Type B pancreatic cell (in vitro differentiated cells): ENCODE data around the gene NAA40. TPM values are rescaled to one million over a fixed set of nuclear protein-coding genes. Genes with fewer than 3 reads are reported as not detected.

Source experiments
- DNase-seq: peaks from one replicate; pipeline ENCODE4 v3.0.0; 2021; ENCODE audit warnings: mixed read lengths; ENCODE audit not compliant: unreplicated experiment; ENCODE audit errors: extremely low spot score
- H3K27ac Mint-ChIP-seq: 2 replicates; pipeline ENCODE4 v1.8.0; 2021; ENCODE audit warnings: mild to moderate bottlenecking, mixed read lengths
- H3K27me3 Mint-ChIP-seq: 2 replicates; pipeline ENCODE4 v1.8.0; 2021; ENCODE audit warnings: mixed read lengths
- H3K36me3 Mint-ChIP-seq: 2 replicates; pipeline ENCODE4 v1.8.0; 2021; ENCODE audit warnings: mixed read lengths
- H3K4me1 Mint-ChIP-seq: one replicate; pipeline ENCODE4 v1.8.0; 2021; ENCODE audit warnings: mixed read lengths; ENCODE audit not compliant: unreplicated experiment
- H3K4me3 Mint-ChIP-seq: 2 replicates; pipeline ENCODE4 v1.8.0; 2021; ENCODE audit warnings: mild to moderate bottlenecking, mixed read lengths
- H3K9me3 Mint-ChIP-seq: 2 replicates; pipeline ENCODE4 v1.8.0; 2021; ENCODE audit warnings: mixed read lengths
- total RNA-seq: library from RNA; stranded (reverse); gene quantifications from 2 replicates; pipeline ENCODE4 v1.2.1, GENCODE V29; 2021; ENCODE audit warnings: low replicate concordance
- TF ChIP-seq, protein P1 (sequence below): fragments of 200-600 bp; sonication (generic); conservative IDR thresholded peaks from 2 replicates; pipeline ENCODE4 v1.5.0; 2021; ENCODE audit warnings: antibody characterized with exemption, mild to moderate bottlenecking

The NAA40 gene
- total RNA-seq, 1 donor from 2014 or later: 51.2 TPM

DNA sequence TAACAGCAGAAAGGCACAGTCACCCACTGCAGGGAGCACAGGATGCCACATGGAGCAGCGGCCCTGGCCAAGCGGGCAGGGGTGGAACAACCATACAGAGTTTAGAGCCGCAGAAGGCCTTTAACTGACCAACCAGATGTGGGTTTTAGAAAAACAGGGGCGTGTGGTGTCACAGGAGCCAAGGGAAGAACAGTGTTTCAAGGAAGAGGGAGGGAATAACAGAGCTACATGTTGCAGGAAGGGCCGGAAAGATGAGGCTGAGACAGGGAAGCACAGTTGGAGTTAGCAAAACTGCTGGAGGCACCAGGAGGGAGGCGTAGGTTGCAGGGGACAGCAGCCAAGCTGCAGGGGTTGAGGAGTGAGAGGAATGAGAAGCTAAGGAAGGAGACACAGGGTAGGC lies 7.8 kb upstream of the NAA40 start:
- Mint-ChIP-seq H3K4me1 (peaks cover 13% of the 10 kb centered on the region), H3K27me3 (no peaks in the 10 kb centered on the region), H3K27ac (no peak overlapping the region), H3K9me3 (no peaks in the 10 kb centered on the region), H3K4me3 (peak overlapping the region; percentile 30), H3K36me3 (no peaks in the 10 kb centered on the region)
- TF ChIP-seq, protein P1, sequence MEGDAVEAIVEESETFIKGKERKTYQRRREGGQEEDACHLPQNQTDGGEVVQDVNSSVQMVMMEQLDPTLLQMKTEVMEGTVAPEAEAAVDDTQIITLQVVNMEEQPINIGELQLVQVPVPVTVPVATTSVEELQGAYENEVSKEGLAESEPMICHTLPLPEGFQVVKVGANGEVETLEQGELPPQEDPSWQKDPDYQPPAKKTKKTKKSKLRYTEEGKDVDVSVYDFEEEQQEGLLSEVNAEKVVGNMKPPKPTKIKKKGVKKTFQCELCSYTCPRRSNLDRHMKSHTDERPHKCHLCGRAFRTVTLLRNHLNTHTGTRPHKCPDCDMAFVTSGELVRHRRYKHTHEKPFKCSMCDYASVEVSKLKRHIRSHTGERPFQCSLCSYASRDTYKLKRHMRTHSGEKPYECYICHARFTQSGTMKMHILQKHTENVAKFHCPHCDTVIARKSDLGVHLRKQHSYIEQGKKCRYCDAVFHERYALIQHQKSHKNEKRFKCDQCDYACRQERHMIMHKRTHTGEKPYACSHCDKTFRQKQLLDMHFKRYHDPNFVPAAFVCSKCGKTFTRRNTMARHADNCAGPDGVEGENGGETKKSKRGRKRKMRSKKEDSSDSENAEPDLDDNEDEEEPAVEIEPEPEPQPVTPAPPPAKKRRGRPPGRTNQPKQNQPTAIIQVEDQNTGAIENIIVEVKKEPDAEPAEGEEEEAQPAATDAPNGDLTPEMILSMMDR: no peak
- DNase-seq: no peak

DNA sequence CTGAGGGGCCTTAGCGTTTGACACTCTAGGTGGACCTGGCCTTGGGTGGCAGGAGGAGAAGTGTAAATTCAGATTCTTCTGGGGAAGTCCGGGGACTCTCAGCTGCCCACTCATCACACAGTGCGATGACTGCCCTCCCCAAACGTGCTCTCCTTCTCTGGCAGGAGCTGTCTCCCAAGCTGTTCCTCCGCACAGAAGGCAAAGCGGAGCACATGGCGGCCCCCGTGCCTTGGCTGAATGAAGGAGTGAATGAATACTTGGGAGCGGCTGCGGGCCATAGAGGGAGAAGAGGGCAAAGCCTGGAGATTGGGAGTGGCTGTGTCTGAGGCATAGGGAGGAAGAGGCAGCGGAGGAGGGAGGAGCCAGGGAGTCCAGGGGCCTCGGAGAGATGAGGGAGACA lies 6.9 kb upstream of the NAA40 start:
- Mint-ChIP-seq H3K9me3 (no peaks in the 10 kb centered on the region), H3K4me3 (no peak overlapping the region), H3K27me3 (no peaks in the 10 kb centered on the region), H3K36me3 (no peaks in the 10 kb centered on the region), H3K27ac (no peak overlapping the region), H3K4me1 (peaks cover 13% of the 10 kb centered on the region)
- DNase-seq: no peak
- TF ChIP-seq, protein P1: no peak

DNA sequence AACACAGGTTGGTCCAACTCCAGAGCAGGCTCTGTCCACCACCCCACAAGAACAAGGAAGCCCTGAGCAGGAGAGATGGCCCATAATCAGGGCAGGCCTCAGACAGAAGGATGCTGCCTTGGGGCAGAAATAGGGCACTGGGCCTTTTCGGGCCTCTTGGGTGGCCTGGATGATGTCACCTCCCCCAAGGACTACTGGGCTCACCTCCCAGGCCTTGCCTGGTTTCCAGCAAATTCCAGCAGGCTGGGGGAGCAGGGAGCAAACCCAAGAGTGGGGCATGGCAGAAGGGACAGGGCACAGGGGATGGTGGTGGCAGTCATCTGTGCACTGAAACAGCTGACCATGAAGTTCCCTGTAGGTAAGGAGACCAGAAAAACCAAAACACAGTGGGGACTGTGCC lies 5.3 kb upstream of the NAA40 start:
- H3K4me3 Mint-ChIP-seq: no peak overlapping the region
- no peak overlapping the region for H3K27ac Mint-ChIP-seq
- TF ChIP-seq, protein P1: no peak

DNA sequence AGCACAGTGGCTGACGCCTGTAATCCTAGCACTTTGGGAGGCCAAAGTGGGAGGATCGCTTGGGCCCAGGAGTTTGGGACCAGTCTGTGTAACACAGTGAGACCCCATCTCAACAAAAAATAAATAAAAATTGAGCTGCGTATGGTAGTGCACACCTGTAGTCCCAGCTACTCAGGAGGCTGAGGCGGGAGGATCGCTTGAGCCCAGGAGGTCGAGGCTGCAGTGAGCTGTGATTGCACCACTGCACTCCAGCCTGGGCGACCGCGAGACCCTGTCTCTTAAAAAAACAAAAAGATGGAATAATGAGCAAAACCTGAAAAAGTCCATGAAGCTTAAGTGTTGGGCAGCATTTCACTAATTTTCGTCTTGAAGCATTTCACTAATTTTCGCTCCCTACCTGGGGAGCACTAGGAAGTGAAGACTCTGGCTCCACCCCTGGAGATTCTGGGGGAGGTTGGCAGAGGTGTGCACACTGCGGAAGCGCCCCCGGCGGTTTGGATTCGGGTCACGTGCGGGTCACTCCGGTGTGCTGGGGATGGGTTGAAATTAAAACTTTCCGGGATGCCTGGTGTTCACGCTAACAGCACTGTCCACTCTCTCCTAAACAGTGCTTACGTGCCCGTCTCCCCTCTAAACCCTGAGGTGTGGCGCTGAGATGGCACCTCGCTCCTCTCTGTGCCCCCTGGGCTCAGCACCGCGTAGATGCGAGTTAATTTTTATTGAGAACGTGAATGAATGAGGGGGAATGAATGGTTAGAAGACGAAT lies 906 bp upstream of the NAA40 start:
- no peak for DNase-seq
- Mint-ChIP-seq H3K4me3 (peak overlapping the region; percentile 91), H3K36me3 (no peaks in the 10 kb centered on the region), H3K4me1 (peaks cover 18% of the 10 kb centered on the region), H3K9me3 (no peaks in the 10 kb centered on the region), H3K27me3 (no peaks in the 10 kb centered on the region), H3K27ac (peak overlapping the region; percentile 93)
- TF ChIP-seq, protein P1: no peak

More for the DNA sequence above, 5.3 kb upstream of the NAA40 start:
- Mint-ChIP-seq H3K36me3 (no peaks in the 10 kb centered on the region), H3K9me3 (no peaks in the 10 kb centered on the region), H3K27me3 (no peaks in the 10 kb centered on the region), H3K4me1 (peaks cover 17% of the 10 kb centered on the region)
- DNase-seq: no peak

DNA sequence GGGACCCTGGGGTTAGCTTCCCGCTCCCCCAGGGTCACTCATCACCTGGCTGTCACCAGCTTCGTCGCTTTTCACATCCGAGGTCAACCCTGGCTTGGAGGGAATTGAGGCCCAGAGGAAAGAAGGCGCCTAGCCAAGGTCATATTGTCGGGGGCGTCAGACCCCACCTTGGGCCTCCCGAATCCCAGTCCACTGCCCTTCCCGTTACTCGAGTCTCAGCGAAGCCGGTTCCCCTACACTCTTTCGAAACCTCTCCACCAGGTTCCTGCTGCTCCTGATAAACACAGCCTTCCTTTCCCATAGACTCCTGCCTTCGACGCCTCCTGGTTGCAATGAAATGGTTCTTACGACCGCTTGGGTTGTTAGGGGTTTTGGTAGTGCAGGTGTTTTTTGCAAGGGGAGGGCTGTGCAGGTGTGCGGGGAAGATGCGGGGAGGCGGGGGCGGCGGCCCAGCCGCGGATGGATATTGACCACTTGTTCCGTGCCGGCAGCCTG lies 642 bp downstream of the NAA40 start:
- no peaks in the 10 kb centered on the region for H3K9me3 Mint-ChIP-seq
- peak overlapping the region; percentile 91 for H3K4me3 Mint-ChIP-seq
- TF ChIP-seq, protein P1: no peak
- H3K27me3 Mint-ChIP-seq: no peaks in the 10 kb centered on the region
- H3K4me1 Mint-ChIP-seq: peaks cover 27% of the 10 kb centered on the region
- no peaks in the 10 kb centered on the region for H3K36me3 Mint-ChIP-seq
- no peak for DNase-seq
- peak overlapping the region; percentile 92 for H3K27ac Mint-ChIP-seq
